ENCODE data around the gene WASL.

WASL gene

GRCh38 chr7:123680580-123680979, 68.2 kb downstream of the WASL start:
- peaks cover 17% of the 10 kb centered on the region for H3K36me3 ChIP-seq (replicated peaks; ENCODE audit: low read depth, low read length)
- H2AFZ ChIP-seq (ENCODE audit: low read depth, low read length) = no peak overlapping the region
- H4K20me1 ChIP-seq (ENCODE audit: insufficient read depth, low read length) = no peaks in the 10 kb centered on the region
- peaks cover 8% of the 10 kb centered on the region for H3K4me1 ChIP-seq (ENCODE audit: low read length)
- H3K4me3 ChIP-seq (ENCODE audit: low read length) = no peak overlapping the region
- H3K27ac ChIP-seq (ENCODE audit: low read length) = no peak overlapping the region
- H3K79me2 ChIP-seq (ENCODE audit: low read length) = no peaks in the 10 kb centered on the region
- H3K9me3 ChIP-seq (ENCODE audit: insufficient read depth, low read length) = no peaks in the 10 kb centered on the region
- no peaks in the 10 kb centered on the region for H3K27me3 ChIP-seq (ENCODE audit: low read depth, low read length)
- H3K9ac ChIP-seq (ENCODE audit: low read length) = no peak overlapping the region
- no peak for TF ChIP-seq EZH2phosphoT487 (IDR thresholded peaks at IDR 0.05; ENCODE audit: low read depth)
- TF ChIP-seq, protein P1, sequence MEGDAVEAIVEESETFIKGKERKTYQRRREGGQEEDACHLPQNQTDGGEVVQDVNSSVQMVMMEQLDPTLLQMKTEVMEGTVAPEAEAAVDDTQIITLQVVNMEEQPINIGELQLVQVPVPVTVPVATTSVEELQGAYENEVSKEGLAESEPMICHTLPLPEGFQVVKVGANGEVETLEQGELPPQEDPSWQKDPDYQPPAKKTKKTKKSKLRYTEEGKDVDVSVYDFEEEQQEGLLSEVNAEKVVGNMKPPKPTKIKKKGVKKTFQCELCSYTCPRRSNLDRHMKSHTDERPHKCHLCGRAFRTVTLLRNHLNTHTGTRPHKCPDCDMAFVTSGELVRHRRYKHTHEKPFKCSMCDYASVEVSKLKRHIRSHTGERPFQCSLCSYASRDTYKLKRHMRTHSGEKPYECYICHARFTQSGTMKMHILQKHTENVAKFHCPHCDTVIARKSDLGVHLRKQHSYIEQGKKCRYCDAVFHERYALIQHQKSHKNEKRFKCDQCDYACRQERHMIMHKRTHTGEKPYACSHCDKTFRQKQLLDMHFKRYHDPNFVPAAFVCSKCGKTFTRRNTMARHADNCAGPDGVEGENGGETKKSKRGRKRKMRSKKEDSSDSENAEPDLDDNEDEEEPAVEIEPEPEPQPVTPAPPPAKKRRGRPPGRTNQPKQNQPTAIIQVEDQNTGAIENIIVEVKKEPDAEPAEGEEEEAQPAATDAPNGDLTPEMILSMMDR (IDR thresholded peaks at IDR 0.05; ENCODE audit: low read depth, low read length) = no peak
- H3K4me2 ChIP-seq (ENCODE audit: low read length) = no peak overlapping the region

- Histone ChIP-seq H2AFZ (ENCODE audit: low read depth, low read length) (no peak overlapping the region), H3K27me3 (ENCODE audit: low read depth, low read length) (no peaks in the 10 kb centered on the region), H3K79me2 (ENCODE audit: low read length) (no peaks in the 10 kb centered on the region), H3K9me3 (ENCODE audit: insufficient read depth, low read length) (no peaks in the 10 kb centered on the region), H3K4me1 (ENCODE audit: low read length) (no peaks in the 10 kb centered on the region), H3K27ac (ENCODE audit: low read length) (no peak overlapping the region), H3K9ac (ENCODE audit: low read length) (no peak overlapping the region), H3K4me3 (ENCODE audit: low read length) (no peak overlapping the region), H3K36me3 (replicated peaks; ENCODE audit: low read depth, low read length) (peaks cover 17% of the 10 kb centered on the region), H4K20me1 (ENCODE audit: insufficient read depth, low read length) (no peaks in the 10 kb centered on the region), H3K4me2 (ENCODE audit: low read length) (no peak overlapping the region)
- TF ChIP-seq EZH2phosphoT487 (IDR thresholded peaks at IDR 0.05; ENCODE audit: low read depth) = no peak
- TF ChIP-seq, protein P1 (IDR thresholded peaks at IDR 0.05; ENCODE audit: low read depth, low read length) = no peak
Observed at GRCh38 chr7:123679614-123680013, 69.2 kb downstream of the WASL start.

DNA sequence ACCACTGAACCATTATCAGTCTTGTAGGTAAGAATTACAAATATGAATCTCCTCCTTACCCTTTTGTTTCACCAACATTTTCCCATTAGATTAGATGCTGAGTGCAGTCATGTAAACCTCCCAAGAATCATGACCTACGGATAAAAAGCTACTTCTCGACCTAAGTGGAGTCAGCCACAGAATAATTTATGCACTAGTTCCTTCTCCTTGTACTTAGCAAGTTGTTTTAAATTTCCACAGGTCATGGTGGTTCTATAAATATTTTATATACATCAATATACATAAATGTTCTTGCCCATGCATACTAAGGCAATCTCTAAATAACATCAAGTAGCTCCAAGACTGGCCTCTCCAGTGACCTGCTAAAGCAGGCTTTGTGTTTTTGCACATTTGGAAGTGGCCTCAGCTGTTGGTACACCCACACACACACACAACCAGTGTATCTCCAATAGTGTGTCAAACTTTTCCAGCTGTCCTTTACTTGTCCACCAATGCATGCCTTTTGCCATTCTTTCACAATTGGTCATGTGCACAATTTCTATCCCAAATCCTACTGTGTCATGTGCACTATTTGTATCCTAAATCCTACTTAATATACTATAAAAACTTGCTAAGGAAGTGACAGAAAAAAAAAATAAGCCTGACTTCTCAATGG, 71.6 kb downstream of the WASL start:
- H3K79me2 ChIP-seq (ENCODE audit: low read length) = no peaks in the 10 kb centered on the region
- no peak overlapping the region for H3K27ac ChIP-seq (ENCODE audit: low read length)
- H3K9ac ChIP-seq (ENCODE audit: low read length) = no peak overlapping the region
- no peaks in the 10 kb centered on the region for H3K27me3 ChIP-seq (ENCODE audit: low read depth, low read length)
- H4K20me1 ChIP-seq (ENCODE audit: insufficient read depth, low read length) = no peaks in the 10 kb centered on the region
- no peaks in the 10 kb centered on the region for H3K9me3 ChIP-seq (ENCODE audit: insufficient read depth, low read length)
- no peaks in the 10 kb centered on the region for H3K4me1 ChIP-seq (ENCODE audit: low read length)
- H3K4me3 ChIP-seq (ENCODE audit: low read length) = no peak overlapping the region
- TF ChIP-seq, protein P1 (IDR thresholded peaks at IDR 0.05; ENCODE audit: low read depth, low read length) = no peak
- no peak for TF ChIP-seq EZH2phosphoT487 (IDR thresholded peaks at IDR 0.05; ENCODE audit: low read depth)
- H3K36me3 ChIP-seq (replicated peaks; ENCODE audit: low read depth, low read length) = peaks cover 6% of the 10 kb centered on the region
- H3K4me2 ChIP-seq (ENCODE audit: low read length) = no peak overlapping the region
- H2AFZ ChIP-seq (ENCODE audit: low read depth, low read length) = no peak overlapping the region

DNA sequence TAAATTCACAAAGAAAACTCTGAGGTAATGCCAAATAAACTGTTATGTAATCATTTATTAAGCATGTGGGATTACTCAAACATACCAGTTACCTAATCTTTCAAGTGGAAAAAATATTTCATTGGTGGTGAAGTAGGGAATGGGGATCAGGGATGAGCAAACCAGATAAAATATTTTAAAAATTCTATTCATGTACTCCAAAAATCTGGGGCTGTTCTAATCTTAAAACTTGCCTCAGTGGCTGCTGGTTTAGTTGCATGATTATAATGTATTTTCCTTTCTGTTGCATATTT, 73.7 kb downstream of the WASL start:
- no peak for TF ChIP-seq EZH2phosphoT487 (IDR thresholded peaks at IDR 0.05; ENCODE audit: low read depth)
- TF ChIP-seq, protein P1 (IDR thresholded peaks at IDR 0.05; ENCODE audit: low read depth, low read length) = no peak
- H4K20me1 ChIP-seq (ENCODE audit: insufficient read depth, low read length) = no peaks in the 10 kb centered on the region
- no peaks in the 10 kb centered on the region for H3K9me3 ChIP-seq (ENCODE audit: insufficient read depth, low read length)
- H3K79me2 ChIP-seq (ENCODE audit: low read length) = no peaks in the 10 kb centered on the region
- H2AFZ ChIP-seq (ENCODE audit: low read depth, low read length) = no peak overlapping the region
- no peak overlapping the region for H3K27ac ChIP-seq (ENCODE audit: low read length)
- H3K36me3 ChIP-seq (replicated peaks; ENCODE audit: low read depth, low read length) = no peaks in the 10 kb centered on the region
- no peak overlapping the region for H3K9ac ChIP-seq (ENCODE audit: low read length)
- no peak overlapping the region for H3K4me2 ChIP-seq (ENCODE audit: low read length)
- no peaks in the 10 kb centered on the region for H3K4me1 ChIP-seq (ENCODE audit: low read length)
- no peaks in the 10 kb centered on the region for H3K27me3 ChIP-seq (ENCODE audit: low read depth, low read length)
- H3K4me3 ChIP-seq (ENCODE audit: low read length) = no peak overlapping the region
